DOHH2 (cell line): ENCODE data around the gene DHRS7B.

Experiments used
- H3F3A ChIP-seq: fragments of 200-600 bp; sonication (generic), shearing (Covaris generic); 2 replicates; pipeline ENCODE4 v1.6.0; 2016; ENCODE audit warnings: antibody characterized with exemption, mild to moderate bottlenecking; ENCODE audit not compliant: control insufficient read depth, insufficient read depth
- H3K27ac ChIP-seq: fragments of 200-600 bp; sonication (generic); 2 replicates; pipeline ENCODE4 v1.5.1; 2014; ENCODE audit warnings: low read depth, mild to moderate bottlenecking, low read length, moderate library complexity
- H3K27me3 ChIP-seq: fragments of 200-600 bp; sonication (generic); 2 replicates; pipeline ENCODE4 v1.6.1; 2014; ENCODE audit warnings: mild to moderate bottlenecking, low read length, mixed read lengths; ENCODE audit not compliant: control insufficient read depth
- H3K36me3 ChIP-seq: fragments of 200-600 bp; sonication (generic); 2 replicates; pipeline ENCODE4 v1.6.1; 2014; ENCODE audit warnings: mild to moderate bottlenecking, low read length, moderate library complexity, mixed read lengths; ENCODE audit not compliant: control insufficient read depth
- H3K4me1 ChIP-seq: fragments of 200-600 bp; sonication (generic); 2 replicates; pipeline ENCODE4 v1.6.1; 2014; ENCODE audit warnings: mild to moderate bottlenecking, low read length, mixed read lengths; ENCODE audit not compliant: control insufficient read depth
- H3K4me2 ChIP-seq: fragments of 200-600 bp; sonication (generic); 2 replicates; pipeline ENCODE4 v1.6.0; 2014; ENCODE audit warnings: mild to moderate bottlenecking, low read length, moderate library complexity
- H3K4me3 ChIP-seq: fragments of 200-600 bp; sonication (generic); 2 replicates; pipeline ENCODE4 v1.5.1; 2014; ENCODE audit warnings: mild to moderate bottlenecking, low read length, mixed read lengths
- H3K79me2 ChIP-seq: fragments of 200-600 bp; sonication (generic); 2 replicates; pipeline ENCODE4 v1.6.1; 2014; ENCODE audit warnings: mild to moderate bottlenecking, low read length, mixed read lengths; ENCODE audit not compliant: control insufficient read depth
- H3K9me2 ChIP-seq: fragments of 200-600 bp; sonication (generic); replicated peaks from 2 replicates; pipeline ENCODE4 v1.6.1; 2014; ENCODE audit warnings: mild to moderate bottlenecking, low read length, mixed read lengths; ENCODE audit not compliant: control insufficient read depth
- H3K9me3 ChIP-seq: fragments of 200-600 bp; sonication (generic); 2 replicates; pipeline ENCODE4 v1.6.1; 2014; ENCODE audit warnings: antibody characterized with exemption, low read length, mixed read lengths; ENCODE audit not compliant: control insufficient read depth, insufficient read depth
- H4K20me1 ChIP-seq: fragments of 200-600 bp; sonication (generic); 2 replicates; pipeline ENCODE4 v1.6.0; 2014; ENCODE audit warnings: low read depth, mild to moderate bottlenecking, antibody characterized with exemption, low read length, moderate library complexity; ENCODE audit not compliant: control insufficient read depth, insufficient read depth
- CTCF ChIP-seq: fragments of 200-600 bp; sonication (generic); IDR thresholded peaks from one replicate; pipeline ENCODE4 v1.5.1; 2014; ENCODE audit warnings: antibody characterized with exemption, mild to moderate bottlenecking, low read depth, low read length; ENCODE audit not compliant: poor library complexity, severe bottlenecking
- EZH2phosphoT487 ChIP-seq: fragments of 200-600 bp; sonication (generic); IDR thresholded peaks from 2 replicates; pipeline ENCODE4 v1.6.1; 2017; ENCODE audit warnings: borderline replicate concordance, mild to moderate bottlenecking, antibody characterized with exemption, low read length, moderate library complexity, mixed read lengths

DHRS7B gene

GRCh38 chr17:21209511-21210175, 82.9 kb downstream of the DHRS7B start:
- Histone ChIP-seq H3K79me2 (peaks cover 96% of the 10 kb centered on the region), H3K4me2 (no peak overlapping the region), H3K4me1 (peaks cover 16% of the 10 kb centered on the region), H3K36me3 (peaks cover 55% of the 10 kb centered on the region), H3K27me3 (no peaks in the 10 kb centered on the region), H3K9me3 (no peaks in the 10 kb centered on the region), H3K4me3 (no peak overlapping the region), H3K9me2 (no peaks in the 10 kb centered on the region), H4K20me1 (peaks cover 37% of the 10 kb centered on the region), H3K27ac (no peak overlapping the region), H3F3A (no peaks in the 10 kb centered on the region)
- no peak for TF ChIP-seq CTCF
- TF ChIP-seq EZH2phosphoT487: no peak

GRCh38 chr17:21210411-21211076, 83.8 kb downstream of the DHRS7B start:
- Histone ChIP-seq H3K9me2 (no peaks in the 10 kb centered on the region), H3K36me3 (peaks cover 55% of the 10 kb centered on the region), H3K9me3 (no peaks in the 10 kb centered on the region), H3K79me2 (peaks cover 96% of the 10 kb centered on the region), H3K4me3 (no peak overlapping the region), H3F3A (no peaks in the 10 kb centered on the region), H3K4me2 (no peak overlapping the region), H3K27me3 (no peaks in the 10 kb centered on the region), H3K27ac (no peak overlapping the region), H4K20me1 (peaks cover 30% of the 10 kb centered on the region), H3K4me1 (peaks cover 24% of the 10 kb centered on the region)
- no peak for TF ChIP-seq CTCF
- no peak for TF ChIP-seq EZH2phosphoT487

GRCh38 chr17:21211825-21212479, 85.2 kb downstream of the DHRS7B start:
- peaks cover 28% of the 10 kb centered on the region for H3K4me1 ChIP-seq
- H3K4me2 ChIP-seq: peak overlapping the region; percentile 73
- H3K27me3 ChIP-seq: no peaks in the 10 kb centered on the region
- H3K27ac ChIP-seq: no peak overlapping the region
- peaks cover 27% of the 10 kb centered on the region for H4K20me1 ChIP-seq
- H3F3A ChIP-seq: no peaks in the 10 kb centered on the region
- H3K9me3 ChIP-seq: no peaks in the 10 kb centered on the region
- TF ChIP-seq CTCF (no peak), EZH2phosphoT487 (no peak)
- H3K9me2 ChIP-seq: no peaks in the 10 kb centered on the region
- peak overlapping the region; percentile 94 for H3K4me3 ChIP-seq
- peaks cover 96% of the 10 kb centered on the region for H3K79me2 ChIP-seq
- H3K36me3 ChIP-seq: peaks cover 54% of the 10 kb centered on the region
